ENCODE results near the gene HOXA5. TPM values are rescaled to one million over a fixed set of nuclear protein-coding genes. Genes with fewer than 3 reads are reported as not detected.

The HOXA5 gene
- total and polyA plus RNA-seq, 2 of the 8 experiments (the other 6 are each of a cell fraction or from before 2014, with no cell fraction given), result not detected

- TF ChIP-seq RAD21 (IDR thresholded peaks at IDR 0.05 in 1 of 2, conservative IDR thresholded peaks at IDR 0.05 in 1 of 2; ENCODE audit: low read depth in 2 of 2, low read length in 2 of 2), result no peak
- no peak for TF ChIP-seq RBBP5 (IDR thresholded peaks at IDR 0.05; ENCODE audit: borderline replicate concordance, low read depth, low read length)
- no peak for TF ChIP-seq CBX5 (IDR thresholded peaks at IDR 0.05; ENCODE audit: low read depth, low read length)
- no peak for TF ChIP-seq POLR2A (IDR thresholded peaks at IDR 0.05; ENCODE audit: control extremely low read depth in 1 of 2, low read depth in 2 of 2, low read length in 2 of 2)
- no peak for TF ChIP-seq CTBP2 (IDR thresholded peaks at IDR 0.05; ENCODE audit: borderline replicate concordance, insufficient read depth, insufficient read length, low read length)
- no peak for TF ChIP-seq SP1 (IDR thresholded peaks at IDR 0.05; ENCODE audit: low read depth, low read length)
These were observed 1.3 kb upstream of the HOXA5 start (continued) for GRCh38 chr7:27144781-27145164.
